Measurements from ENCODE around the gene SPECC1.

Gene SPECC1

GRCh38 chr17:20243524-20243923 is 234.4 kb downstream of the SPECC1 start:
- TF ChIP-seq, protein P1, sequence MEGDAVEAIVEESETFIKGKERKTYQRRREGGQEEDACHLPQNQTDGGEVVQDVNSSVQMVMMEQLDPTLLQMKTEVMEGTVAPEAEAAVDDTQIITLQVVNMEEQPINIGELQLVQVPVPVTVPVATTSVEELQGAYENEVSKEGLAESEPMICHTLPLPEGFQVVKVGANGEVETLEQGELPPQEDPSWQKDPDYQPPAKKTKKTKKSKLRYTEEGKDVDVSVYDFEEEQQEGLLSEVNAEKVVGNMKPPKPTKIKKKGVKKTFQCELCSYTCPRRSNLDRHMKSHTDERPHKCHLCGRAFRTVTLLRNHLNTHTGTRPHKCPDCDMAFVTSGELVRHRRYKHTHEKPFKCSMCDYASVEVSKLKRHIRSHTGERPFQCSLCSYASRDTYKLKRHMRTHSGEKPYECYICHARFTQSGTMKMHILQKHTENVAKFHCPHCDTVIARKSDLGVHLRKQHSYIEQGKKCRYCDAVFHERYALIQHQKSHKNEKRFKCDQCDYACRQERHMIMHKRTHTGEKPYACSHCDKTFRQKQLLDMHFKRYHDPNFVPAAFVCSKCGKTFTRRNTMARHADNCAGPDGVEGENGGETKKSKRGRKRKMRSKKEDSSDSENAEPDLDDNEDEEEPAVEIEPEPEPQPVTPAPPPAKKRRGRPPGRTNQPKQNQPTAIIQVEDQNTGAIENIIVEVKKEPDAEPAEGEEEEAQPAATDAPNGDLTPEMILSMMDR (IDR thresholded peaks at IDR 0.05; ENCODE audit: control insufficient read depth, insufficient read depth, low read depth, low read length, missing control alignments), result no peak
- H3K4me3 ChIP-seq (ENCODE audit: control insufficient read depth, low read depth, low read length), result no peak overlapping the region
- DNase-seq (ENCODE audit: low read depth), result no peak

DNA sequence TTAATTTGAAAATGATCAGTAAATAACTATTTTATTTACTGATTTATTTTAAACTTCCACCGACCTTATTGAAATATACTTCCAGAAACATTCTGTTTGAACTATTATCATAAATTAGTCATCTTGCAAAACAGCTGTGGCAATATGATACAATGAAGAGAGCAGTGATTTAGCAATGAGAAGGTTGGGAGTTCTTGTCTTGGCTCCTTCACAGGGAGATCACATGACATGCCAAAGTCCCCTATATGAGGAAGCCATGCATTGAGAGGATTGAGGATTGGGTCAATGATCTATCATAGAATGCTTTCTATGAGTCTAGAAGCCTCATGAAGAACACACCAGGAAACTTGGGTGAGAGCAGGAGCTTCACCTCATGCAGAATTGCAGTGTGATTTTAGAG is 235.5 kb downstream of the SPECC1 start:
- no peak overlapping the region for H3K4me3 ChIP-seq (ENCODE audit: control insufficient read depth, low read depth, low read length)
- TF ChIP-seq, protein P1 (IDR thresholded peaks at IDR 0.05; ENCODE audit: control insufficient read depth, insufficient read depth, low read depth, low read length, missing control alignments), result no peak
- no peak for DNase-seq (ENCODE audit: low read depth)

- no peak overlapping the region for H3K4me3 ChIP-seq (ENCODE audit: control insufficient read depth, low read depth, low read length)
- DNase-seq (ENCODE audit: low read depth), result no peak
- TF ChIP-seq, protein P1 (IDR thresholded peaks at IDR 0.05; ENCODE audit: control insufficient read depth, insufficient read depth, low read depth, low read length, missing control alignments), result no peak
Observed at GRCh38 chr17:20246692-20247091, 237.5 kb downstream of the SPECC1 start.

DNA sequence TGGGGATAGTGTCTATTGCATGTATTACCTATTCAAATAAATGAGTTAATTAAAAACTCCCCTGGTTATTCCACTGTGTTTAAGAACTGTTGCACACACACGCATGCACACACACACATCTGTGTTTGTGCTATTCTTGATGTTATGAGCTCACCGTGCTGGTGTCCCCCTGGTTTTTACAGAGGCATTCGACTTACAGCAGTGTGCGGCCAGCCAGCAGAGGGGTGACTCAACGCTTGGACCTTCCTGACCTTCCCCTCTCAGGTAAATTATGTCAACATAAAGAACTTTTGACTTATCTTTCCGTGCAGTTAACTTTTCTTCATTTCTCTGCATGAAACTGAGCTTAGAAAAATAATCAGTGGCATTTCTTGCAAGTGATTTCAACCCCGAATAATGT is 244.2 kb downstream of the SPECC1 start:
- DNase-seq (ENCODE audit: low read depth), result no peak
- no peak overlapping the region for H3K4me3 ChIP-seq (ENCODE audit: control insufficient read depth, low read depth, low read length)
- TF ChIP-seq, protein P1 (IDR thresholded peaks at IDR 0.05; ENCODE audit: control insufficient read depth, insufficient read depth, low read depth, low read length, missing control alignments), result no peak

DNA sequence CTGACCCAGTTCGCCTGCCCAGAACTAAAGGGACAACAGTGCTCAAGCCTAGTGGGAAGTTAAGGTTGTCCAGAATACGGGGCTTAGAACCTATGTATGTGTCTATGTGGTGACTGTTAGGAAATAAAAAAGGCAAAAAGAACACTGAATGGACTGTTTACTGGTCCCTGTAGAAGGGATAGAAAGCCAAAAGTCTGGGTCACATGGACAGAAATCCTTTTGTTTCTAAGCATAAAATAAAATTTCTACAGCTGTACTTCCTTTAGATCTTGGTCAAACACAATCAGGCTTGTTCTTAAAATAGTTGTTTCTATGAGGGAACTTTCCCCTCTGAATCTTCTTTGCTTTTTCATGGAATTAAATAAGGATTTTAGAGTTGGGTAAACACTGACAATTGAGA is 245.4 kb downstream of the SPECC1 start:
- TF ChIP-seq, protein P1 (IDR thresholded peaks at IDR 0.05; ENCODE audit: control insufficient read depth, insufficient read depth, low read depth, low read length, missing control alignments), result no peak
- DNase-seq (ENCODE audit: low read depth), result no peak

GRCh38 chr17:20256144-20256543 is 247.0 kb downstream of the SPECC1 start:
- TF ChIP-seq, protein P1 (IDR thresholded peaks at IDR 0.05; ENCODE audit: control insufficient read depth, insufficient read depth, low read depth, low read length, missing control alignments), result no peak
- no peak for DNase-seq (ENCODE audit: low read depth)
- H3K4me3 ChIP-seq (ENCODE audit: control insufficient read depth, low read depth, low read length), result no peak overlapping the region

More for the DNA sequence above, 245.4 kb downstream of the SPECC1 start:
- no peak overlapping the region for H3K4me3 ChIP-seq (ENCODE audit: control insufficient read depth, low read depth, low read length)

DNA sequence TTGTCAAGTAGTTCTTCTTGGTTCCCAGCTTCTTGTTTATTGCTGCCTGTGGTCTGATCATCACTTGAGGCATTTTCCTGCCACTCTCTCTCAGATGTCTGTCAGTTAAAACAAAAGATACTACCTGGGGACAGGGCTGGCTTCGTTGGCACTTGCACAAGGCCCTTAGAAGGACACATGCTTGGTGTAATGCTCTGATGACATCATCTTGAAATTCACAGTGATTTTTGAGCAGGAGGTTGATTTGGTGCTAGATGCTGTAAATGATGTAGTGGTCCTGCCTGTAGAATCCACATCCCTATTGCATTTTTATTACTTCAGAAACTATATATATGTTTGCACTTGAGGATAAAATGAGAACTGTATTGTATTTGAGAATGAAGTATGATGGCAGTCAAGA is 247.8 kb downstream of the SPECC1 start:
- DNase-seq (ENCODE audit: low read depth), result no peak
- H3K4me3 ChIP-seq (ENCODE audit: control insufficient read depth, low read depth, low read length), result no peak overlapping the region
- TF ChIP-seq, protein P1 (IDR thresholded peaks at IDR 0.05; ENCODE audit: control insufficient read depth, insufficient read depth, low read depth, low read length, missing control alignments), result no peak

Data from AG09309 (cell line).